Measurements from ENCODE around the gene ELMO3. TPM values are rescaled to one million over a fixed set of nuclear protein-coding genes. Genes with fewer than 3 reads are reported as not detected.

Gene ELMO3
- total RNA-seq, 2 experiments from 2014 or later = 7.6 to 7.8 TPM

DNA sequence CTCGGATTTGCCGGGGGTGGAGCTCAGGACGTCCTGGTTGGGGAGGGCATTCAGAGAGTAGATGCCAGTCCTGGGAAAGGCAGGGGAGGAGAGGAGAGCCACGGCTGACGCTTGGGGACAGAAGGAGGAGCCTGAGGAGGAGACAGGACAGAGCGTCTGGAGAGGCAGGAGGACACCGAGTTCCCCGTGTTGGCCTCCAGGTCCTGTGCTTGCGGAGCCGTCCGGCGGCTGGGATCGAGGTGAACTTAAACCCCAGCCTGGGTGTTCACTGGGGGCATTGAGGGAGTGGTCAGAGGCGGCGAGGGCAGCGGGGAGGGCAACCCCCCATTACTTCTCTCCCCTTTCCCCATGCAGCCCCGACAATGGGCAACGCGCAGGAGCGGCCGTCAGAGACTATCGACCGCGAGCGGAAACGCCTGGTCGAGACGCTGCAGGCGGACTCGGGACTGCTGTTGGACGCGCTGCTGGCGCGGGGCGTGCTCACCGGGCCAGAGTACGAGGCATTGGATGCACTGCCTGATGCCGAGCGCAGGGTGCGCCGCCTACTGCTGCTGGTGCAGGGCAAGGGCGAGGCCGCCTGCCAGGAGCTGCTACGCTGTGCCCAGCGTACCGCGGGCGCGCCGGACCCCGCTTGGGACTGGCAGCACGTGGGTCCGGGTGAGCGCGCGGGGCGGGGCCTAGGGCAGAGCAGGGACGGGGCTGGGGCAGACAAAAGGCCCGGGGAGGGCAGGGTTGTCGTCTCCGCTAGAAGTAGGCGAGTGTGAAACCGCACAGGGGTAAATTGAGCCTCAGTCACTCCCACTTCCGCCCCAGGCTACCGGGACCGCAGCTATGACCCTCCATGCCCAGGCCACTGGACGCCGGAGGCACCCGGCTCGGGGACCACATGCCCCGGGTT, 24.9 kb upstream of the ELMO3 start:
- Histone ChIP-seq H3K4me2 (ENCODE audit: low read length) (peak overlapping the region; percentile 65), H3K9me3 (ENCODE audit: low read length) (no peaks in the 10 kb centered on the region), H3K36me3 (ENCODE audit: insufficient read depth, low read length) (no peaks in the 10 kb centered on the region), H3K4me3 (ENCODE audit: low read depth, low read length, poor library complexity, severe bottlenecking) (peak overlapping the region; percentile 31), H3K9me2 (ENCODE audit: insufficient read depth, low read length) (no peaks in the 10 kb centered on the region), H2AFZ (ENCODE audit: low read length) (no peak overlapping the region), H4K20me1 (ENCODE audit: insufficient read depth, low read length) (no peaks in the 10 kb centered on the region), H3K27ac (ENCODE audit: low read depth, low read length, poor library complexity, severe bottlenecking) (no peak overlapping the region), H3K79me2 (ENCODE audit: insufficient read depth, low read depth, low read length) (no peaks in the 10 kb centered on the region), H3K4me1 (ENCODE audit: insufficient read depth, low read length, poor library complexity, severe bottlenecking) (peaks cover 32% of the 10 kb centered on the region)
- DNase-seq (ENCODE audit: low spot score) = peak; percentile 35
- ChIA-PET CTCF (ENCODE audit: unreplicated experiment) (no interaction called here), POLR2A (interaction anchor here (0.6 to 1.0 kb wide), 2 partner anchors 119 to 221 kb away, joined by 4 to 6 read pairs; no protein-coding TSS in a partner anchor)
- BruUV-seq (replicated peaks) = no TSS peak
- no peak for TF ChIP-seq EZH2phosphoT487 (IDR thresholded peaks at IDR 0.05; ENCODE audit: borderline replicate concordance, low read depth, low read length)
- TF ChIP-seq, protein P1, sequence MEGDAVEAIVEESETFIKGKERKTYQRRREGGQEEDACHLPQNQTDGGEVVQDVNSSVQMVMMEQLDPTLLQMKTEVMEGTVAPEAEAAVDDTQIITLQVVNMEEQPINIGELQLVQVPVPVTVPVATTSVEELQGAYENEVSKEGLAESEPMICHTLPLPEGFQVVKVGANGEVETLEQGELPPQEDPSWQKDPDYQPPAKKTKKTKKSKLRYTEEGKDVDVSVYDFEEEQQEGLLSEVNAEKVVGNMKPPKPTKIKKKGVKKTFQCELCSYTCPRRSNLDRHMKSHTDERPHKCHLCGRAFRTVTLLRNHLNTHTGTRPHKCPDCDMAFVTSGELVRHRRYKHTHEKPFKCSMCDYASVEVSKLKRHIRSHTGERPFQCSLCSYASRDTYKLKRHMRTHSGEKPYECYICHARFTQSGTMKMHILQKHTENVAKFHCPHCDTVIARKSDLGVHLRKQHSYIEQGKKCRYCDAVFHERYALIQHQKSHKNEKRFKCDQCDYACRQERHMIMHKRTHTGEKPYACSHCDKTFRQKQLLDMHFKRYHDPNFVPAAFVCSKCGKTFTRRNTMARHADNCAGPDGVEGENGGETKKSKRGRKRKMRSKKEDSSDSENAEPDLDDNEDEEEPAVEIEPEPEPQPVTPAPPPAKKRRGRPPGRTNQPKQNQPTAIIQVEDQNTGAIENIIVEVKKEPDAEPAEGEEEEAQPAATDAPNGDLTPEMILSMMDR (conservative IDR thresholded peaks at IDR 0.05; ENCODE audit: low read length) = 0 out of 2 replicates have a peak, but pooled peaks have one; percentile 10
- intact Hi-C loops (cut with micrococcal nuclease; ENCODE audit: unreplicated experiment) = no loop called here

DNA sequence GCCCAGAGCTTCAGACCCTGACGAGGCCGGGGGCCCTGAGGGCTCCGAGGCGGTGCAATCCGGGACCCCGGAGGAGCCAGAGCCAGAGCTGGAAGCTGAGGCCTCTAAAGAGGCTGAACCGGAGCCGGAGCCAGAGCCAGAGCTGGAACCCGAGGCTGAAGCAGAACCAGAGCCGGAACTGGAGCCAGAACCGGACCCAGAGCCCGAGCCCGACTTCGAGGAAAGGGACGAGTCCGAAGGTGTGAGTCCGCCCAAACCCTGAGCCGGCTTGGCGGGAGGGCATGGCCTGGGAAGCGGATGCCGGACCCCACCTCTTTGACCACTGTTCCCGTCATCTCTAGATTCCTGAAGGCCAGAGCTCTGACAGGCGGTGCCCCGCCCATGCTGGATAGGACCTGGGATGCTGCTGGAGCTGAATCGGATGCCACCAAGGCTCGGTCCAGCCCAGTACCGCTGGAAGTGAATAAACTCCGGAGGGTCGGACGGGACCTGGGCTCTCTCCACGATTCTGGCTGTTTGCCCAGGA, 24.2 kb upstream of the ELMO3 start:
- Histone ChIP-seq H3K36me3 (ENCODE audit: insufficient read depth, low read length) (no peaks in the 10 kb centered on the region), H4K20me1 (ENCODE audit: insufficient read depth, low read length) (no peaks in the 10 kb centered on the region), H3K27ac (ENCODE audit: low read depth, low read length, poor library complexity, severe bottlenecking) (no peak overlapping the region), H3K4me1 (ENCODE audit: insufficient read depth, low read length, poor library complexity, severe bottlenecking) (peaks cover 32% of the 10 kb centered on the region), H3K4me3 (ENCODE audit: low read depth, low read length, poor library complexity, severe bottlenecking) (no peak overlapping the region), H3K4me2 (ENCODE audit: low read length) (peak overlapping the region; percentile 65), H3K79me2 (ENCODE audit: insufficient read depth, low read depth, low read length) (no peaks in the 10 kb centered on the region), H3K9me3 (ENCODE audit: low read length) (no peaks in the 10 kb centered on the region), H3K9me2 (ENCODE audit: insufficient read depth, low read length) (no peaks in the 10 kb centered on the region), H2AFZ (ENCODE audit: low read length) (no peak overlapping the region)
- intact Hi-C loops (cut with micrococcal nuclease; ENCODE audit: unreplicated experiment) = no loop called here
- POLR2A ChIA-PET = interaction anchor here (0.7 to 1.0 kb wide), 2 partner anchors 14 to 222 kb away, joined by 3 to 4 read pairs; no protein-coding TSS in a partner anchor
- no peak for DNase-seq (ENCODE audit: low spot score)
- TF ChIP-seq, protein P1 (conservative IDR thresholded peaks at IDR 0.05; ENCODE audit: low read length) = no peak
- TF ChIP-seq EZH2phosphoT487 (IDR thresholded peaks at IDR 0.05; ENCODE audit: borderline replicate concordance, low read depth, low read length) = no peak
- CTCF ChIA-PET (ENCODE audit: unreplicated experiment) = no interaction called here
- no TSS peak for BruUV-seq (replicated peaks)
